KOPT-K1 (cell line): Measurements from ENCODE around the gene RPP25L.

ENCODE experiments used
- H3K27ac ChIP-seq: fragments of 200-600 bp; sonication (generic); 2 replicates; pipeline ENCODE4 v1.5.1; 2016; ENCODE audit warnings: antibody characterized with exemption, mild to moderate bottlenecking, low read depth, low read length; ENCODE audit not compliant: poor library complexity, severe bottlenecking
- H3K36me3 ChIP-seq: fragments of 200-600 bp; sonication (generic); 2 replicates; pipeline ENCODE4 v1.5.1; 2017; ENCODE audit warnings: antibody characterized with exemption, mild to moderate bottlenecking, low read length, moderate library complexity; ENCODE audit not compliant: insufficient read depth
- H3K9me3 ChIP-seq: fragments of 200-600 bp; sonication (generic); 2 replicates; pipeline ENCODE4 v1.5.1; 2017; ENCODE audit warnings: antibody characterized with exemption, low read length, mild to moderate bottlenecking; ENCODE audit not compliant: insufficient read depth, poor library complexity, severe bottlenecking

RPP25L gene

GRCh38 chr9:34574571-34574970 is 37.3 kb downstream of the RPP25L start:
- Histone ChIP-seq H3K9me3 (no peaks in the 10 kb centered on the region), H3K36me3 (no peaks in the 10 kb centered on the region)

GRCh38 chr9:34573599-34574325 is 38.1 kb downstream of the RPP25L start:
- Histone ChIP-seq H3K9me3 (no peaks in the 10 kb centered on the region), H3K36me3 (no peaks in the 10 kb centered on the region), H3K27ac (no peak overlapping the region)

More at GRCh38 chr9:34574571-34574970, 37.3 kb downstream of the RPP25L start:
- no peak overlapping the region for H3K27ac ChIP-seq

- no peaks in the 10 kb centered on the region for H3K9me3 ChIP-seq
- no peaks in the 10 kb centered on the region for H3K36me3 ChIP-seq
- no peak overlapping the region for H3K27ac ChIP-seq
Observed at GRCh38 chr9:34572628-34573027, 39.3 kb downstream of the RPP25L start.

GRCh38 chr9:34572092-34572491 is 39.8 kb downstream of the RPP25L start:
- Histone ChIP-seq H3K27ac (no peak overlapping the region), H3K9me3 (no peaks in the 10 kb centered on the region), H3K36me3 (no peaks in the 10 kb centered on the region)

- Histone ChIP-seq H3K9me3 (no peaks in the 10 kb centered on the region), H3K27ac (no peak overlapping the region)
Observed at GRCh38 chr9:34571481-34571810, 40.5 kb downstream of the RPP25L start.

GRCh38 chr9:34570809-34571480 is 41.0 kb downstream of the RPP25L start:
- no peaks in the 10 kb centered on the region for H3K36me3 ChIP-seq
- H3K27ac ChIP-seq: no peak overlapping the region
- H3K9me3 ChIP-seq: no peaks in the 10 kb centered on the region

More at GRCh38 chr9:34571481-34571810, 40.5 kb downstream of the RPP25L start:
- no peaks in the 10 kb centered on the region for H3K36me3 ChIP-seq

- Histone ChIP-seq H3K9me3 (no peaks in the 10 kb centered on the region), H3K27ac (no peak overlapping the region), H3K36me3 (no peaks in the 10 kb centered on the region)
Observed at GRCh38 chr9:34570376-34570775, 41.5 kb downstream of the RPP25L start.

GRCh38 chr9:34568774-34569173 is 43.1 kb downstream of the RPP25L start:
- no peak overlapping the region for H3K27ac ChIP-seq
- no peaks in the 10 kb centered on the region for H3K36me3 ChIP-seq
- no peaks in the 10 kb centered on the region for H3K9me3 ChIP-seq

- H3K36me3 ChIP-seq: no peaks in the 10 kb centered on the region
- H3K9me3 ChIP-seq: no peaks in the 10 kb centered on the region
- H3K27ac ChIP-seq: no peak overlapping the region
Observed at GRCh38 chr9:34568133-34568532, 43.8 kb downstream of the RPP25L start.

GRCh38 chr9:34566972-34567371 is 44.9 kb downstream of the RPP25L start:
- H3K36me3 ChIP-seq: no peaks in the 10 kb centered on the region
- H3K27ac ChIP-seq: no peak overlapping the region
- H3K9me3 ChIP-seq: peaks cover 2% of the 10 kb centered on the region

- Histone ChIP-seq H3K27ac (no peak overlapping the region), H3K9me3 (peaks cover 4% of the 10 kb centered on the region), H3K36me3 (no peaks in the 10 kb centered on the region)
Observed at GRCh38 chr9:34566322-34566721, 45.6 kb downstream of the RPP25L start.

- Histone ChIP-seq H3K27ac (no peak overlapping the region), H3K36me3 (no peaks in the 10 kb centered on the region), H3K9me3 (peaks cover 4% of the 10 kb centered on the region)
Observed at GRCh38 chr9:34565856-34566255, 46.0 kb downstream of the RPP25L start.

GRCh38 chr9:34564617-34565016 is 47.3 kb downstream of the RPP25L start:
- peaks cover 4% of the 10 kb centered on the region for H3K9me3 ChIP-seq
- no peaks in the 10 kb centered on the region for H3K36me3 ChIP-seq
- no peak overlapping the region for H3K27ac ChIP-seq

GRCh38 chr9:34563262-34563661 is 48.6 kb downstream of the RPP25L start:
- H3K36me3 ChIP-seq: no peaks in the 10 kb centered on the region
- H3K27ac ChIP-seq: no peak overlapping the region
- H3K9me3 ChIP-seq: peaks cover 4% of the 10 kb centered on the region

- H3K36me3 ChIP-seq: no peaks in the 10 kb centered on the region
- H3K27ac ChIP-seq: no peak overlapping the region
- peaks cover 4% of the 10 kb centered on the region for H3K9me3 ChIP-seq
Observed at GRCh38 chr9:34562135-34562745, 49.7 kb downstream of the RPP25L start.
